Activated gamma-delta T cell (primary cell): Measurements from ENCODE around the gene TMEM232.
"Not testable (repeated sequence)": the region's sequence is repeated elsewhere in the genome, so short reads cannot be mapped to it uniquely, and the experiment has no call there.

ENCODE experiments used
- DNase-seq: peaks from one replicate; lab custom pipeline; 2025; lab: John Stamatoyannopoulos, UW
- total RNA-seq, 2 donors: gene quantifications; one replicate each; lab custom pipeline; 2026; lab: John Stamatoyannopoulos, UW

The TMEM232 gene
- total RNA-seq: 1.1 to 2.8 reads per million in 2 donors

DNA sequence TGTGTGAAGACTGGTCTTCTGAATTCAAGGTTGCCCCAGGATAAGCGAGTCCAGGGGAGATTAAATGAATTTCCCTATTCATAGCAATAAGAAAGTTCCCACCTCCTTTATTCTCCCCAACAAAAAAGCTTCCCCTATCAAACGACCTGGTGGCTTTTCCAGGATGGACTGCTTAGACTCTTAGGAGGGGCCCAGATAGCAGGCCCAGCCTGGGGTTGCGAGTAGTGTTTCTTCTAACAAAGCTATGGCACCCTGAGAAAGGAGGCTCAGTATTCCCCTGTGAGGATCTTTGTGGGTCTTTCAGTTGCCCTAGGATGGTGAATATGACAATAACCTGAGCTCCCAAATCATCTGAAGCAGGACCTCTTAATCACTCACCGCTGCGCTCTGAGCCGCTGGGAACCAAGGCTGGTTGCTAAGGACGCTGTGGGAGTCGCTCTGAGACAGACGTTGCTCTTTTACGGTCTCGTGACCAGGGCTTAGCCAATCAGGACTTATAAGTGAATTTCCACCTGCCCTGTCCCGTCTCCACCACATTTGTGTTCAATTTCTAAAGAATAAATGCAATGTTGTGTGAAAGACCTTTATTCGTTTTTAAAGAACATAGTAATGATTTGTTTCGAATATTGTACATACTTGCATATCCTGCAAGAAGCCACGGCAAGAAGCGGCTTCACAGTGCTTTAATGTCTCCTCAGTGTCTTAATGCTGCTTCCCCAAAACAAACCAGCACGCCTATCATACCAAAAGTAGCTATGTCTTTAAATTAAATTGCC is at the start of gene TMEM232:
Gene TMEM232, minus strand, starts transcription at position 423 of the 776 bp plus-strand sequence. CDS start 59,319 bp downstream, outside the sequence.
- peak; percentile 10 for DNase-seq

DNA sequence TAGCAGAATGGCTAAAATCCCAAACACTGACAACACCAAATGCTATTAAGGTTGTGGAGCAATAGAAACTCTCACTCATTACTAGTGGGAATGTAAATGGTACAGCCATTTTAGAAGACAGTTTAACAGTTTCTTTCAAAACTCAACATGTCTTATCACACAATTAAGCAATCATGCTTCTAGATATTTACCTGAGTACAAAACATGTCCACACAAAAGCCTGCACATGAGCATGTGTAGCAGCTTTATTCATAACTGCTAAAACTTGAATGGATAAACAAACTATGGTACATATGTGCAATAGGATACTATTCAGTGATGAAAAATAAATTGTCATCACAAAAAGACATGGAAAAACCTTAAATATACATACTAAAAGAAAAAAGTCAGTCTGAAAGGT is 43.8 kb upstream of the TMEM232 start:
- no peak for DNase-seq

DNA sequence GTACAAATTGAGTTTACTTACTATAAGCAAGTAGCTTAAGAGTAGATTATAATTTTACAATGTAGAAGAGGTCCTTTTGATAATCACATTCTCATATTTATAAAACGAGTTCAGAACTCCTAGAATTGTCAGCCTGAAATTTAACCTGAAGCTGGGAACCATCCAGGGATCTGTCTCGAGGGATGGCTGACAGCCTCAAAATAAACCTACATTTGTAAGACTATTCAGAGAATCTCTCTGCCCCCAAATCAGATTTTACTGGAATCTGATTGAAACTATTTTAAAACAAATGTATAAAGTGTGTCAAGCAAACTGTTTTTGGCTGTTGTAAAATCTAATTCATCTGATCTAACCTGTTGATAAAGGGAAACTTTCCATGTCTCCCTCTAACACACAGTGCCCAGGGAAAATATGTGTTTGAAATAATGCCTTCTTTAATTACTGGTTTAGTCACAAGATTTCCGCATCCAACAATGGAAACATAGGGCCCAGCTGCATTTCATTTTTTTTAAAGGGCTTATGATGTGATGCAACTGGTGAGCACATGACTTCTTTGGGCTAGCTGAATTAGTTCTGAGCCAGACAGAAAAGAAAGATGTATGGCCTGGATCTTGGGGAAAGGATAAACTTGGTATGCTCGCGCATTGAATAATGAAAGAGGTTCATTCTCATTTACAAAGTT is 42.7 kb upstream of the TMEM232 start:
- DNase-seq: no peak

DNA sequence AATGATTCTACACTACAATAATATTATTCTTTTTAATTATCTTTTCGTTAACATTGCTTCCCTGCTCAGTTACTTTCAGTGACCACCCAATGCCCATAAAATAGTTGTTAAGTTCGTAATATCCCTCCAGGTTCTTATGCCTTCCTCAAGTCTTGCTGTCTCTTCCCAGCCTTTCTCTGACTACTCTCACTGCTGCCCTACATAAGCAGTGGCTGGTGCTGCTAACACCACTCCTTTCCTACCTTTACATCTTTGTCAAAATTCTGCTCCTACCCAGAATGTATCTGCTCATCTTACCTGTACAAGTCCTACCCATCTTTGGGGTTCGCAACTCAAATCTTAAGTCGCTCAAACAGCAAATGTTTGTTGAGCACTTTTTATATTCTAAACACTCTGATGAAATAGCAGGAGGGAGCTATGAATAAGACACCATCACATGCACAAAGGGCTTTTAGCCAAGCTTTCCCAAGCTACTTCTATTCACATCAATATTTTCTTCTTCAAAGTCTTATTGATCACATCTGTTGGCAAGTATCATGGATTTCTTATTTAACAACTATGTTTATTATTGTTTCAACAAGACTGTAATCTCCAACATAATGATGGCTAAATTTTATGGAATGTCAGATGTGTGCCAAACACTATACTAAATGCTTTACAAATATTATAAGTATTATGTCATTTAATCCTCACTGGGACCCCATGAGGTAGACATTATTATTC is 41.8 kb upstream of the TMEM232 start:
- DNase-seq: no peak

DNA sequence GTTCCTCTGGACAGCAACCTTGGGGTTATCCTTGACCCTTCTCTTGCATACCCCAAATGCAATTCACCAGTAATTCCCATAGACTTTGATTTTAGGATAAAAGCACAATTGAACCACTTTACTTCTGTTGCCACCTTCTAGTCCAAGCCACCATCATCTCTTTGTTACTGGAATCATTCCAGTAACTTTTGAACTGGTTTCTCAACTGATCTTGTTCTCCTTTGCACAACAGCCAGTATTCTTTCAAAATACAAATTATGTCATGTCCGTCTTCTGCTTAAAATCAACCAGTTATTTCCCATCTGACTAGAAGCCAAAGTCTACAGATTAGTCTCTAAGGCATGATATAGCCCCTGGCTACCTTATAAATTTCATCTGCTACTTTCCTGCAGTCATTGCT is 33.7 kb upstream of the TMEM232 start:
- no peak for DNase-seq

DNA sequence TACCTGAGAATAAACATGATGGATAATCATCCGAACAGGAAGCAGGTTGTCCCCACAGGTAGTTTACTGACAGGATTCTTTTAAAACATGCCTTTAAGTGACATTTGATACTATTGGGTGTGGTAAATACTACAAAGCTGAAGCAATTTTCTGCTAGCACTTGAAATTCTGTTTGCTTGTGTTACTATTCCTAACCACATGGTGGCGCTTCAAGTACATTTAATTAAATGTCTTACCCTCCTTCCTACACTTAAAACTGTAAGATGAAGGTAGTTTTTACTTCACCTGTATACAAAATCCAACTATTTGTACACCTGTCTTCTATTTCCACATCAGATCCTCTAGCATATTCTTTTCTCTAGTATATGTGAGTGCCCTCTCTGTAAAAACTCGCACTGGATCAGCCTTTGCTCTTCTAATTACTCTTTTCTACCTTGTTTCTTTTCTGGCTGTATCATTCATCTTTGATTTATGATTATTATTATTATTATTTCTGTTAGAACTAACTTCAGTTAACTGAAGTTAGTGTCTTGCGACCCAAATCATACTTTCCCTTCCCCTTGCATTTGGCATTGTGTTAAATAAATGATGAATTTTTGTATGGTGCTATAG is 30.8 kb upstream of the TMEM232 start:
- DNase-seq: no peak

DNA sequence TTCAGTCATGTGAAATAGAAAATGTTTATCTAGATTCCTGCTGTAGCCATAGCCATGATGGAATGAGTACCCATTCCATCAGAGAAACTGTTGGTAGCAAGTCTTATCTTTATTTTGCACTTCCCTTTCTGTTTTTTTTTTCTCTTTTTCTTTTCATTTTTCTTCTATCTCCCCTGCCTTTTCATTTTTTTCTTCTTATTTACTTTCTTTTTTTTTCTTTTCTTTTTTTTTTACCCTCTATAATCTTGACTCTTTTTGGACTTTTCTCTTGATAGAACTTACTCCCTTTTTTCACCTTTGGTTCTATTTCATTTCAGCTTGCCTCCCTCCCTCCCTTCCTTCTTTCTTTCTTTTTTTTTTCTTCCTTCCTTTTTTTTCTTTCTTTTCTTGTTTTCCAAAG is 27.7 kb upstream of the TMEM232 start:
- DNase-seq: no peak

DNA sequence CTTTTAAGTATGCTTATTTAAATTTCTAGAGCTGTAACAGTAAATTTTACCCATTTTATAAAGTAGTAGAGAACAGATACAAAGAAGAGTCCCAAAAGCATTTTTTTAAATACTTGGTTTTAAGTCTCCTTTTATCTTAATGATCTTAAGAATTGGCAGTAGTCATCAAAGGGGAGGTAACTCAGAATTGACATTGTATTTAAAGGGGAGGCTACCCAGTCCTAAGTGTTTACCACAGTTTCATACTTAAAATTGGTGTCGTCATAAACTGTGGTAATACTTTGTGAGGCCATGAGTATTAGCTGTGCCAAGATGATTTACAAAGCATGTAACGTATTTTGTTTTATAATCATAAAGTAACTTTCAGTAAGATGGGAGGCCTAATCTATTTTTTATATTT is 27.1 kb upstream of the TMEM232 start:
- no peak for DNase-seq

DNA sequence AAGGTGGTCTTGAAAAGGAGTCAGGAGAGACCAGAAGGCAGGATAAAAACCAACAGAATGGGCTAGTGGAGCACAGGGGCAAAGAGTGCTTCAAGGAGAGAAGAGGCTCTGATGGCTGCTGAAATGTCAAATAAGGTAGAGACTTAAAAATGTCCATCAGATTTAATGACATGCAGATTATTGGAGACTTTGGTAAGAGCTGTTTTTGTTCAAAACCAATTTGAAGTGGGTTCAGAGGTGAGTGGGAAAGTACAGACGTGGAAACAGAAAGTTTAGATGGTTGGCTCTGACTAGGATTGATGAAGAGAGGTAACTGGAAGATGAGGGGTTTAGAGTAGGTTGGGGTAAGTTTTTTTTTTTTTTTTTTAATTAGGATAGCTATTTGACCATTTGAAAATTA is 26.5 kb upstream of the TMEM232 start:
- DNase-seq: no peak

DNA sequence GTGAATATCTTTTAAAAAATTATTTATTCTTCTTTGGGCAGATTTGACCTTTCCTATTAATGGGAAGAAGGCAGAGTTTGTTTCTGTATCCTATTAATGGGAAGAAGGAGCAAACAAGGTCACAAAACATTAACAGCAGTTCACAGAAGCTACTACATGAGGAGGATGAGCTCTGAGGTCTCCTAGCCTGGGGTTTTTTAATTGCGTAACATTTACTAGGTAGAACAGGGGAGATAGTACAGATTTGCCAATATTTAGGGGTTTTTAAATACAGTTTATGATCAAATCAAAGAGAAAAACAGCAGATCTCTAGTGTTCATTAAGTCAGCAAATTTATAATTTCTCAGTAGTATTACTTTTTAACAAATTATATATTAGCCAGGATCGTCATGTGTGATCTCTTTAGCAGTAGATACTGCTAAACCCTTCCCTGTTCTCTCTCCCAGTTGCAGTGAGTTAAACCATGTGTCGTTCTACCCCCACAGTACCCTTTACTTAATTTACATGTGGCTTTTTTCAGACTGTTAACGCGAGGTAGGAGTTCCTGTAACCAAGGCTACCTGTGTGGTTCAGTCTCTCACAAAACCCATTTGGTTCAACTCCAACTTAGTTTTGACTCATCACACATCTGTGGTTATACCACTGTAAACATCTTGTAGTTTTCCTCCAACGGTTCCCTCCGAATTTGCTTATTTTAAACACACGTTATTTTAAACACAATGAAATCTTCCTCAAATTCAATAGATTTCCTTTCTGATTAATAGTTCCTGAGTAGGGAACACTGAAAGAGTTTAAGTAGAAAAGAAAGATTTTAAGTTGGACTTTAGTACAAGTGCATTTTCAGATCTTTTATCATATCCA is 25.7 kb upstream of the TMEM232 start:
- no peak for DNase-seq

DNA sequence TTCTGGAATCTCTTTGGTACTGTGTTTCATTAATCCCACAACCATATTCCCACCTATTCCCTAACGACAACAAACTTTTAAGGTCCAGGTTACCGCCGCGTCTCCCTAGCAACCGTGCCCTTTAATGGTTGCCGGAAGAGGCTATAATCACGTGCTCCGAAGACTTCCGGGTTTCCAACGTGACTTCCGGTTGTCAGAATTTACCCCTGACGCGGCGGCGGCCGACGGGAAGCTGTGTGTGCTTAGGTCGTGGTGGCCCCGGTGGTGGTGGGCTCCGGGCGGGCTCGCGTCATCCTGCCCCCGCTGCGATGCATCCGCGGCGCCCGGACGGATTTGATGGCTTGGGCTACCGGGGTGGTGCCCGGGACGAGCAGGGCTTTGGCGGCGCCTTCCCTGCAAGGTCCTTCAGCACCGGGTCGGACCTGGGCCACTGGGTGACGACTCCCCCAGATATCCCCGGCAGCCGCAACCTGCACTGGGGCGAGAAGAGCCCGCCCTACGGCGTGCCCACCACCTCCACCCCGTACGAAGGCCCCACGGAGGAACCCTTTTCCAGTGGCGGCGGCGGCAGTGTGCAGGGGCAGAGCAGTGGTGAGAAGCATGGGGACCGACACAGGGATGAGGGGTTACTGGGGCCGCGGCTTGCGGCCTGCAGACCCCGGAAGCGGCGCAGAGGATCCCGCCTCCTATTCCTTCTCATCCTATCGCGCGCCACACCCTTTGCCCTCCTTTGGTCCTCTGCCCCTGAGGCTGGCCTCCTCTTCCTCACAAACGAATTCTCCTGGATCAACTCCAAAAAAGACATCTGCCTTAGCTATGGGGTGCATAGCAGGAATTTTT is 12.6 kb upstream of the TMEM232 start, which contains the start of gene SLC25A46:
Gene SLC25A46, plus strand, starts transcription at position 196 of the 840 bp plus-strand sequence. Its CDS starts 113 bp downstream, at position 309.
- peak; percentile 71 for DNase-seq

DNA sequence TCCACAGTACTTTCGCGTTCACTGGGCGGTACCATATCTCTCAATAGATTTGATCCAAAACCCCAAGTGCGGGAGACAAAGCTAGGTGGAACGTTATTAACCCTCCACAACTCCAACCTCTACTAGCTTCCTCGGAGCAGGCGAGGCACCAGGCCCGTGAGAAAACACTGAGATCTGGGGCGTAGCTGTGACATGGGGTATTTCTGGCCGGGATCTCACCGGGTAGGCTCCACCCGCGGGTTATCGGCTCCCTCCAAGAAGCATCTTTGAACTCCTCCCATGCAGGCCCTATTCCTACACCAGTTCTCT is 12.0 kb upstream of the TMEM232 start:
- DNase-seq: peak; percentile 7

DNA sequence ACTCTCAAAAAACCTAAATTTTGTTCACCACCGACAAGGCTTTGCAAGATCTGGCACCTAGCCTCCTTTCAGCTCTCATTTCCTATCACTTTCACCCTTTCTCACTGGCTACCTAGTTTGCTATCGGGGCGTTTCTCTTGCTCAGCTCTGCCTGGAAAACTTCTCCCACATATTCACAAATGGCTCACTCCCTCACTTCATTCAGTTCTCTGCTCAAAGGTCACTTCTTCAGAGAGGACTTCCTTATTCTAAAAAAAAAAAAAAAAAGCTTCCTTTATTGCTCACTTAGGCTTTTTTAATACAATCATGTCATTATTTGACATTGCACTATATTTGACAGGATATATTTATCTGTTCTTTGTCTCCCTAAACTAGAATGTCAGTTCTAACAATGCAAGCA is 10.3 kb upstream of the TMEM232 start:
- DNase-seq: no peak

DNA sequence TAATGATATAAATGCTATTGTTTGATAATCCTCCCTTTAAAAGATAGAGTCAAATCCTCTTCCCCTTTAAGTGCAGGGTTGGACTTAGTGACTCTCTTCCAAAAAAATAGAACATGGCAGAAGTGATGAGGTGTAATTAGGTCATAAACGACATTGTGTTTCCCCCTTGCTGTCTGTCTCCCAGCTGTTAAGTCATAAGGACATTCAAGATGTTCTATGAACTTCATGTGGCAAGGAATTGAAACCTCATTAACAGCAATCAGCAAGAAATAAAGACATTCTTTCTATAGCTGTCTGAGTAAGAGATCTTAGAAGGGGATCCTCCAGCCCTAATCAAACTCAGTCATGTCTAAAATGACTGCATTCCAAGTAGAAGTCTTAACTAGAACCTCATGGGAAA is 9.1 kb upstream of the TMEM232 start:
- no peak for DNase-seq

DNA sequence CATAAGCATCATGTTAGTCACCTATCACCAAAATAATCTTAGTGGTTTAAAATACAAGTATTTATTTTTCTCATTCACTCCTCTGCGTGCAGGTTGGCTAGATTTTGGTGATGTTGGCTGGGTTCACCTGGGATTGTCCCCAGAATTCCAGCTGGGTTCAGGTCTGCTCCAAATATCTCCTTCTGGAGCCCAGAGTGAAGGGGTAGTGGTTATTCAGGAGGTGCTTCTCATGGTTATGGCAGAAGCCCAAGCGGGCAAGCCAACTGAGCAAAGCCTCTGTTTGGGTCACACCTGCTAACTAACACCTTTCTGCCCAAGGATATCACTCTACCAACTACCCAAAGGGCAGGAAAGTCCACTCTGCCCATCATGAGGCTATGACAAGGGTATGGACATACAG is 7.6 kb upstream of the TMEM232 start:
- no peak for DNase-seq

DNA sequence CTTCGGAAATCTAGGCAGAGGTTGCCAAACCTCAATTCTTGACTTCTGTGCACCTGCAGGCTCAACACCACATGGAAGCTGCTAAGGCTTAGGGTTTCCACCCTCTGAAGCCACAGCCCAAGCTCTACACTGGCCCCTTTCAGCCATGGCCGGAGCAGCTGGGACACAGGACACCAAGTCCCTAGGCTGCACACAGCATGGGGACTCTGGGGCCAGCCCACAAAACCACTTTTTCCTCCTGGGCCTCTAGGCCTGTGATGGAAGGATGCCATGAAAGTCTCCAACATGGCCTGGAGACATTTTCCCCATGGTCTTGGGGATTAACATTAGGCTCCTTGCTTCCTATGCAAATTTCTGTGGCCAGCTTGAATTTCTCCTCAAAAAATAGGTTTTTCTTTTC is 5.0 kb upstream of the TMEM232 start:
- DNase-seq: not testable (repeated sequence)

DNA sequence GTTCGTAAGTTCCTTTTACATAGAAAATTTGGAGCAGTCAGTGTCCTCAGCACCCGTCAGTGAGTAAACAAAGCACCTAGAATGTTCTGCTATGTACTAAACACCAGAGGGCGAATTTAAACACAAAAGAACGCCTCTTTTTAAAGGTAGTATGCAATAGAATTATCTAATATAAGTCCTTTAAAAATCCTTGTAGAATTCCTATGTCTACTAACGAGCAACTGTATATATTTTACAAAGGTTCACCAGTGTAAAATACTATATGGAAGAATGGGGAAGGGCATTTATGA is 499 bp upstream of the TMEM232 start:
- DNase-seq: no peak

DNA sequence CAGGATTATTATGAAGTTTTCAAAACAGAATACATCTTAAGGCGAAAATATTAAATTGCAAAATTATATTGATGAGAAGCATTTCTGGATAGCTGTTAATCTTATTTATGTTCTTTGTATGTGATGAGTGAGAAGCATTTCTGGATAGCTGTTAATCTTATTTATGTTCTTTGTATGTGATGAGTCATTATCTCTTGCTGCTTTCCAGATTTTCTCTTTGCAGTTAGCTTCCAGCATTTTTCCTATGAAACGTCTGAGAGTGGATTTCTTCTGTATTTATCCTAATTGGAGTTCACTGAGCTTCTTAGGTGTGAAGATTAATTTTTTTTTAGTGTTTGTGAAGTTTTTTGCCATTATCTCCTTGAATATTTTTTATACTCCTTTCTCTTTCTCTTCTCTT is 8.2 kb downstream of the TMEM232 start:
- DNase-seq: no peak

DNA sequence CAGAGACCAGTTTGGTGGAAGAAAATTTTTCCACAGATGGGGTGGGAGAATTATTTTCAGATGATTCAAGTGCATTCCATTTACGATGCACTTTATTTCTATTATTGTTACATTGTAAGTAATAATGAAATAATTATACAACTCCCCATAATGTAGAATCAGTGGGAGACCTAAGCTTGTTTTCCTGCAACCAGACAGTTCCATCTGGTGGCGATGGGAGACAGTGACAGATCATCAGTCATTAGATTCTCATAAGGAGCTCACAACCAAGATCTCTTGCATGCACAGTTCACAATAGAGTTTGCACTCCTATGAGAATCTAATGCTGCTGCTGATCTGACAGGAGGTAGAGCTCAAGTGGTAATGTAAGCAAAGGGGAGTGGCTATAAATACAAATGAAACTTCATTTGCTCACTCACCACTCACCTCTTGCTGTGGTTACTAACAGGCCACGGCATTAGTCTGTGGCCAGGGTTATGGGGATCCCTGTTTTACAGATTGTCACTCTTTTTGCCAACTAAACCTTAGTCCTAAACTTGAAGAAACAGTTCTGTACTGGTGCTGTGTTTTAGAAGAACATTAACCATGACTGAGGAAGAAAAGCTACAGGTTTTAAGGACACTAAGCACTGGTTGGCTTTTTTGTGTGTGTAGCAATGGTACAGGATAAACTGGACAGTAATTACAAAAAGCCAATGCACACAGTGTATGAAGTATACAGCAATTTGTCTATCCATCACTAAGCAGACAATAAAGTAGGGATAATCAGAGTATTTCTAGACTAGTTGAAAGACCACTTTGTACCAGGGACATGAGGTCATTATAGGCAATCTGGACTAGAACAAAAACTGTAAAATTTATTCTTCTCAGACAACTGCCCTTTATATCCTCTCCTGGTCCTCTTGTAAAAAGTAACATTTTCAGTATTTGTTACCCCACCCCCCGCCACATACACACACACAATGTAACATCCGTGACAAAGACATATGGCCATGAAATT is 9.9 kb downstream of the TMEM232 start:
- DNase-seq: no peak
